Jurkat, Clone E6-1 (cell line): Measurements from ENCODE around the gene C10orf105. TPM values are rescaled to one million over a fixed set of nuclear protein-coding genes. Genes with fewer than 3 reads are reported as not detected.
A peak's percentile ranks its signal among the peaks of the same experiment; 100 is the strongest.

Experiments
- DNase-seq: peaks from one replicate; pipeline ENCODE4 v3.0.0-alpha.2; 2011; ENCODE audit warnings: low read depth, low spot score
- H3K4me3 ChIP-seq: 2 replicates; pipeline ENCODE4 v1.5.1; 2011; ENCODE audit warnings: mild to moderate bottlenecking, low read length, control low read depth, moderate library complexity
- polyA plus RNA-seq: library from polyadenylated mRNA; unstranded; fragments of >200 nt; gene quantifications from one replicate; pipeline ENCODE4 v1.2.1, GENCODE V29; 2012; ENCODE audit warnings: missing spikeins; ENCODE audit not compliant: insufficient read length, insufficient read depth

Gene C10orf105
- polyA plus RNA-seq = not detected

- DNase-seq = no peak
- H3K4me3 ChIP-seq = no peak within 1 kb of the TSS
Observed at GRCh38 chr10:71719464-71720201, at the start of gene C10orf105. Gene C10orf105 (minus strand): TSS chr10:71719778. CDS start chr10:71716337, 3,441 bp downstream.

DNA sequence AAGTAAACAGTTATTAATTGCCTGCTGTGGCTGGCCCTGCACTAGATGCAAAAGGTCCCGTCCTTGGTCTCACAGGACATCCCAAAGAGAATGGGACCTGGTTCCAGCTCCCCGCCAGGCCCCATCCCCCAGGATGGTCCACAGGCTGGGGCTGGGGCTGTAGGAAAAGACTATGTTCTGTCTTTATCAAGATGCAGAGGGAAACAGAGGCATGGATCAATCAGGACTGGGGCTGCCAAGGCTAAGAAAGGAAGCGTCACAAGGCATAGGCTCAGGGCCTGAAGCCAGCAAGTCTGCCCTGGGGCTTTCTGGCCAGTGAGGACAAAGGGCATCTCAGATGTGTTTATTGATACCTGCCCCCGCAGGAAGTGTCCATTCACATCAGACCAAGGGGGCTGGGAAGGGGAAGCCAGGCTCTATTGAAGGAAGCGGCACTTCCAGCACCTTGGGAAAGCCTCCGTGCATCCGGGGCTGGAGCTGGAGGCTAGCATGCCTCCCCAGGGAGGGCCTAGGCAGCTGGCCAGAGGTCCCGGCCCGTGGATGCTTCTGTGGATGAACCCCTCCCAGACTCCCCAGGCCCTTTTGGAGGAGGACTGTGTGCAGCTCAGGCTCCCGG lies 48.0 kb upstream of the C10orf105 start:
- DNase-seq = no peak
- no peak overlapping the region for H3K4me3 ChIP-seq

DNA sequence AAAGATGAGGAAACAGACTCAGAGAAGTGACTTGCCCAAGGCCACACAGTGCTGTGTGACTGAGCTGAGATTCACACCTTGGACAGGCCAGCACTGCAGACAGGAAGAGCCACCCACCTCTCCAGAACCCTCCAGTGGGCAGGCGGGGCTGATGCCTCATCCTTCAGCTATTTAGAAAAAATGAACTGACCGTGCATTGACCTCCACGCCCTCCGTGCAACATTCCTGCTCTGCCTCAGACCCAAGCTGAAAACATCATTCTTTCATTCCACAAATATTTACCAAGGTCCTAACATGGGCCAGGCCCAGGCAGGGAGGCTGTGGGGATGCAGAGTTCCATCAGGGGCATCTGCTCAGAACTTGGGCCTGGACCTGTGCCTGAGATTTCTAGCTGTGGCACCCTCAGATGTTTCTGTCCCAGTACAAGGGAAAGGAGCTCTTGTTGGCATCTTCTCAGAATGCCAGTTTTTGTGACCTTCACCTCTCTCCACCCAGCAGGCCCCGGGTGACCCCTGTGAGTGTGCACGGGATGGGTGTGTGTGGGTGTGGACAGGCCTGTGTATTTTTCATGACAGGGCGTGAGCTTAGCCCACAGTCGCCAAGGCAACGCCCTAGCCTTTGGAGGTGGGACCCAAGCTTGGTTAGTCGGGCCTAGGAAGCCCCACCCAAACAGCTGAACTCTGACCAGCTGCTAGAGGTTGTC lies 47.3 kb upstream of the C10orf105 start:
- H3K4me3 ChIP-seq = no peak overlapping the region
- DNase-seq = no peak

DNA sequence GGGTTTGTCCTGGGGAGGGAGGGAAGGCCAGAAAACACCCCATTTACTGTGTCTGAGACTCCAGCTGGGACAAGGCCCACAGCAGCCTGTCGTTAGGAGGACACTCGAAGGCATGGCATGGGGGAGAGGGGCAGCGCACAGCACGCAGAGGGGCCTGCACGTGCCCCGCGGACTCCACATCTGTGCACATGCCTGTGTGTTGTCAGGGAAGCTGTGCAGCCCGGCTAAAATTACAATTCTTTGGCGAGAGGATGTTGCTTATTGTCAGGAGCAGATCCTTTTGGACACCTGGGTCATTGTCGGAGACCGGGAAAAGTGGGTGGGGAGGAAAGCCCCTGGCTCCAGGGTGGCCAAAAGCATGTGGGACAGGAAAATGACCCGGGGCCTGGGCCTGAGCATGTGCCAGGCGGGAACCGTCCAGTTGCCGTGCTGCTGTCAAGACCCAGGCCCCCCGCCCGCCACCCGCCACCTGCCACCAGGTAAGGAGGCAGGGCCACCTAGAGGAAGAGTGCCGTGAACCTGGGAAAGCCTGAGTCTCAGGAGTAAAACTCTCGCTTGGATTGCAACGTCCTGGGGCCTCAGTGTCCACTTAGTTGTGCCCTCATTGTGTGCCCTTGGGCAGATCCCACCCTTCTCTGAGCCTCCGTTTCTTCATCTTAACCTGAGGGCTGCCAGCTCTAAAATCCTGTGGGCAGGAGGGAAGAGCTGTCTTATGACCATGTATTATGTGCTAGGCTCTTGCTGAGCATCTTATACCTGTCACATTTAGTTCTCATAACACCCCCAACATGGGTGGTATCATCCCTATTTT lies 46.5 kb upstream of the C10orf105 start:
- DNase-seq = no peak
- no peak overlapping the region for H3K4me3 ChIP-seq

- no peak for DNase-seq
Observed at GRCh38 chr10:71765176-71765904, 45.8 kb upstream of the C10orf105 start.

DNA sequence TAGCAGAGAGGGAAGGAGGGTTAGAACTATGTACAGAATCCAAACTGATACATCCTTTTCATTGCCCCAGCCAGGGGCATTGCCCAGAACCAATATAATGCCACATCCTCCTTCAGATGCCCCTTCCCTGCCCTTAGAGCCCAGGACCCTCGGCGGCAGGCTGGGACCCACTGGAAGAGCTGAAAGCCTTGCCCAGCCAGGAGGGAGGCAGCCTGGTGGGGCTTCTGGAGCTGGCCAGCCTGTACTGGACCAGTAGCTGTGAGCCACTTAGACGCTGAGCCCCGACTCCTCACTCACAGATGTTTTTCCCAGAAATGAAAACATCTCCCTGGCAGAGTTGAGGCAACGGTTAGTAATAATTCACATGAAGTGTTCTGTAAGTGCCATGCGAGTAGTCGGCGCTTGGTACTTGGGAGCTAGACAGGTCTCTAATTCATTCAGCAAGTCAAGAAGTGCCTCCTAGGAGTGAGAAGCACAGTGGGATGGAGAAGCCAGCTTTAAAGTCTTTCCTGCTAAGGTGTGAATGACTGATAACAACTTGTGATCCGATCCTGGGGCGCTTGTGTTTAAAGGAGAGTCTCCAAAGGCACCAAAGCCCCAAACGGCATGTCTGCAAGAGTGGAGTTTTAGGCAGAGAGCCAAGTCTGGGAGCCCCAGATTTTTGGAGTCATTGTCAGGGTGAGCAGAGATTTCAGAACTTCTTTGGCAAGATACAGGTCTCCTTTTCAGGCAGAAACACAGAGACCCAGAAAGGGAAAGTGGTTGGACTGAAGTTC lies 44.0 kb upstream of the C10orf105 start:
- no peak for DNase-seq
- no peak overlapping the region for H3K4me3 ChIP-seq

More at GRCh38 chr10:71765176-71765904, 45.8 kb upstream of the C10orf105 start:
- no peak overlapping the region for H3K4me3 ChIP-seq

- no peak for DNase-seq
- no peak overlapping the region for H3K4me3 ChIP-seq
Observed at GRCh38 chr10:71762324-71762723, 42.7 kb upstream of the C10orf105 start.

DNA sequence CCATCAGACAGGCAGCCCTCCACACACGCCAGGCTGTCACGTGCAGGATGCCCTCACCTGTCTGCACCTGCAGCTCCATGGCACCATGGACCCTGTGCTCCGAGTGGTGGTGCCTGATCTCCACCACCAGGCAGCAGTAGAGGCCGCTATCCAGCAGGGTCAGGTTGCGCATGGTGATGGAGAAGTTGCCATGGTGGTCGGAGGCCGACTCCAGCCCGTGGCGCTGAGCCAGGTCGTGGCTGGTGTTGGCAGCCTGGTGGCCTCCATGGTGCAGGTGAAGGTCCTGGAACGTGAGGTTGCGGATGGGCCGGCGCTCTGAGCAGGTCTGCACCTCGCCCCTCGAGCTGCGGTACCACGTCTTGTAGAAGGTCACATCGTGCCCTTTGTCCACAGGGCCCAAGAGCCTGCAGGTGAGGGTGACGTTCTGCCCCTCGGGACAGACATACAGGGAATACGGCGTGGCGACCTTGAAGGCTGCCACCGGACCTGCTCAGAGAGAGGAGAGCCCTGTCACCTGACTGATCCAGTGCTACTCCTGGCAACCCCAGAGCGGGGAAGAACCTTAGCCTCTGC lies 42.0 kb upstream of the C10orf105 start:
- no peak for DNase-seq

DNA sequence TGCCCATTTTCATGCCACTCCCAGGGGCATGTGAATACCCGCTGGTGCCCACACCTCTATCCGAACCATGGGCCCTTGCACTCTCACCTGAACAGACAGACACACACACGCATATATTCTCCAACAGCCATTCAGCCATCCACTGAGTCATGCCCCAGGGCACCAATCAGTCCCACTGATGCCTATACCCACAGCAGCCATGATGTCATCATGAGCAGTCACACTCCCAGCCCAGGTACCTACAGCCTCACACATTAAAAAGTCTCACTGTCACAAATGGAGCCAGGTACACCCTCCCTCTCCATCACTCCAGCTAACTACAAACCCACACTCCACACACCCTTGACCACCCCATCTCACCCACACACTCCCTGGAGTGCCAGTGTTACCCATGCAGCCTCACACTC lies 41.5 kb upstream of the C10orf105 start:
- H3K4me3 ChIP-seq = no peak overlapping the region
- no peak for DNase-seq

More for the DNA sequence above, 42.0 kb upstream of the C10orf105 start:
- no peak overlapping the region for H3K4me3 ChIP-seq

- peak; percentile 61 for DNase-seq
- peak overlapping the region; percentile 31 for H3K4me3 ChIP-seq
Observed at GRCh38 chr10:71757399-71757922, 37.9 kb upstream of the C10orf105 start.

DNA sequence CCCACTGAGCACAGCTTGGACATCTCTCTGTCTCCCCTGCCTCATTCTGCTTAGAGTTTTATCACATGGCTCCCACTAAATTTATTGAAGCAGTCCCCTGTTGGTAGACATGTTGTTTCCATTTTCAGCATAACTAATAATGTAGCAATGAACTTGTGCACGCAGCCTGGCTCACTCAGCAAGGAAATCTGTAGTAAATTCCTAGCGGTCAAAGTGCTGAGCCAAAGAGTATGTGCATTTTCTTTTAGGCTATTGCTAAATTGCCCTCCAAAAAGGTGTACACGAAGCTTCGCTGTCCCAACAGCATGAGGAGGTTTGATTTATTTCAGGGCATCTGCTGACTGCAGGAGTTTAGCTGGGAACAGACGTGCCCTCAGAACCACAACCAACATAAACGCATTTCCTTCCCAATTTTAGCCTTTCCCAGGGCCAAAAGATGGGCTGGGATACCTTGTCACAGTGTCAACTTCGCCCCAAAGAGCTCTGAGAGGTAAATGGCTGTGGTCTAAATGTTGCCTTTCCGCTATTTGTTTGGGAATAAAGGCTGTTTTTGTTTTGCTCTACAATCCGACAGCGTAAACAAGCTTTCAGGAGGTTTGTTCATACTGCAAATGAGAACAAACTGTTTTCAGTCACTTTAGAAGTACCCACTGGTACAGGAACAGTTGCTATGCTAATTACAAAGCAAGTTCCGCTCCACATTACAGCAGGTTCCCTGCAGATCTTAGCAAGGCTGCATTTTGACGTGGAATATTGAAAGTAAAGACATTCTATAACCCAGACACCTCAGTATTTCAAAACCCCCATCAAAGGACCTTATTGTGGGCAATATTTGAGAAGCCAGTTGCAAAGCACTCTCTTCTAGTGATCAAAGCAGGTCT lies 37.0 kb upstream of the C10orf105 start:
- peak overlapping the region; percentile 31 for H3K4me3 ChIP-seq
- DNase-seq = no peak

GRCh38 chr10:71755179-71755879 lies 35.8 kb upstream of the C10orf105 start:
- H3K4me3 ChIP-seq = no peak overlapping the region
- no peak for DNase-seq

DNA sequence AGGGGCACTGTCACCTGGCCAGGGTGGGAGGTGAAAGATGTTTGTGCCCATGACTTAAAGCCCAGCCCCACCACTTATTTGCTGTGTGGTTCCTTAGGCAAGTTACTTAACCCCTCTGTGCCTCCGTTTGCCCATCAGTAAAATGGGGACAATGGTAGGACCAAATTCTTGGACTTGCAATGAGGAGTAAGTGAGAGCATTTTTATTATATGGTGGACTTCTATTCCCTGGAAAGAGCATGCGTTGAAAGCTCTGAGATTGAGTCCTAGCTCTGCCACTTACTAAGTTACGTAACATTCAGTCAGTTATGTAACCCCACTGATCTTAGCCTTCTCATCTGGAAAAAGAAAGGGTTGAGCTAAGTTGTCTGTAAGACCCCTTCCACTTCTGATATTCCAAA lies 35.0 kb upstream of the C10orf105 start:
- no peak for DNase-seq
- no peak overlapping the region for H3K4me3 ChIP-seq

GRCh38 chr10:71753960-71754505 lies 34.5 kb upstream of the C10orf105 start:
- H3K4me3 ChIP-seq = no peak overlapping the region
- DNase-seq = no peak

- DNase-seq = no peak
Observed at GRCh38 chr10:71753091-71753959, 33.7 kb upstream of the C10orf105 start.

More at GRCh38 chr10:71753091-71753959, 33.7 kb upstream of the C10orf105 start:
- no peak overlapping the region for H3K4me3 ChIP-seq
